Tongue (tissue), 2 donors: ENCODE measurements around the gene ZNF436. TPM values are rescaled to one million over a fixed set of nuclear protein-coding genes. Genes with fewer than 3 reads are reported as not detected.
"Not testable (repeated sequence)": the region's sequence is repeated elsewhere in the genome, so short reads cannot be mapped to it uniquely, and the experiment has no call there.

Experiments
- DNase-seq: peaks from one replicate; pipeline ENCODE4 v3.0.0-alpha.2; 2015
- total RNA-seq: library from RNA; depleted of rRNA; stranded (reverse); fragments of >200 nt; gene quantifications from one replicate; pipeline ENCODE4 v1.2.3, GENCODE V29; 2014

ZNF436 gene
- total RNA-seq, 1 donor from 2014 or later, result 61.1 TPM

GRCh38 chr1:23366598-23366997 lies 3.0 kb downstream of the ZNF436 start:
- no peak for DNase-seq

GRCh38 chr1:23366146-23366545 lies 3.5 kb downstream of the ZNF436 start:
- DNase-seq, result no peak

- DNase-seq, result no peak
Measured at GRCh38 chr1:23362218-23362713, 7.4 kb downstream of the ZNF436 start.

GRCh38 chr1:23358310-23358875 lies 11.2 kb downstream of the ZNF436 start:
- no peak for DNase-seq

- peak; percentile 82 for DNase-seq
Measured at GRCh38 chr1:23357138-23357908, 12.3 kb downstream of the ZNF436 start.

- DNase-seq, result no peak
Measured at GRCh38 chr1:23356471-23357137, 13.0 kb downstream of the ZNF436 start.

- DNase-seq, result no peak
Measured at GRCh38 chr1:23354245-23354644, 15.4 kb downstream of the ZNF436 start.

- peak; percentile 63 for DNase-seq
Measured at GRCh38 chr1:23352096-23352695, 17.4 kb downstream of the ZNF436 start.

GRCh38 chr1:23345920-23346319 lies 23.7 kb downstream of the ZNF436 start:
- DNase-seq, result no peak

- peak; percentile 66 for DNase-seq
Measured at GRCh38 chr1:23344987-23345472, 24.6 kb downstream of the ZNF436 start.

GRCh38 chr1:23344111-23344986 lies 25.3 kb downstream of the ZNF436 start, which contains the start of gene HNRNPR:
Gene HNRNPR, minus strand, starts transcription at chr1:23344284. Its CDS starts 3,276 bp downstream, at chr1:23341008.
- peak; percentile 100 for DNase-seq

- DNase-seq, result peak; percentile 63
Measured at GRCh38 chr1:23343221-23344110, 26.2 kb downstream of the ZNF436 start.

GRCh38 chr1:23341931-23342692 lies 27.5 kb downstream of the ZNF436 start:
- no peak for DNase-seq

- DNase-seq, result no peak
Measured at GRCh38 chr1:23339632-23340031, 30.0 kb downstream of the ZNF436 start.

GRCh38 chr1:23337869-23338268 lies 31.8 kb downstream of the ZNF436 start:
- DNase-seq, result no peak

GRCh38 chr1:23331713-23332112 lies 37.9 kb downstream of the ZNF436 start:
- DNase-seq, result no peak

- DNase-seq, result no peak
Measured at GRCh38 chr1:23330846-23331245, 38.8 kb downstream of the ZNF436 start.

GRCh38 chr1:23325393-23325792 lies 44.2 kb downstream of the ZNF436 start:
- no peak for DNase-seq

GRCh38 chr1:23322770-23323169 lies 46.9 kb downstream of the ZNF436 start:
- no peak for DNase-seq

GRCh38 chr1:23310280-23310679 lies 59.4 kb downstream of the ZNF436 start:
- not testable (repeated sequence) for DNase-seq
